Measurements from ENCODE around the gene NSUN6.

GRCh38 chr10:18699849-18700840 is 48.8 kb upstream of the NSUN6 start:
- TF ChIP-seq CTCF (IDR thresholded peaks at IDR 0.05), result no peak
- no peak for TF ChIP-seq POLR2A (IDR thresholded peaks at IDR 0.05)

Measured in testis (tissue), 2 donors.